BLaER1 (cell line): ENCODE results near the gene OGDHL.
"Not testable (repeated sequence)": the region's sequence is repeated elsewhere in the genome, so short reads cannot be mapped to it uniquely, and the experiment has no call there.

Experiments
- H3K27ac ChIP-seq: shearing (Covaris generic); formaldehyde crosslinking; 2 replicates; pipeline ENCODE4 v1.8.1; 2022
- H3K27me3 ChIP-seq: shearing (Covaris generic); formaldehyde crosslinking; 2 replicates; pipeline ENCODE4 v1.8.1; 2022
- H3K36me3 ChIP-seq: shearing (Covaris generic); formaldehyde crosslinking; 2 replicates; pipeline ENCODE4 v1.8.1; 2022
- H3K4me1 ChIP-seq: shearing (Covaris generic); formaldehyde crosslinking; 2 replicates; pipeline ENCODE4 v1.8.1; 2022
- H3K4me2 ChIP-seq: shearing (Covaris generic); formaldehyde crosslinking; 2 replicates; pipeline ENCODE4 v1.8.1; 2022
- H3K4me3 ChIP-seq: shearing (Covaris generic); formaldehyde crosslinking; 2 replicates; pipeline ENCODE4 v1.8.1; 2022
- H3K9ac ChIP-seq: shearing (Covaris generic); formaldehyde crosslinking; 2 replicates; pipeline ENCODE4 v1.8.1; 2022
- H3K9me3 ChIP-seq: shearing (Covaris generic); formaldehyde crosslinking; 2 replicates; pipeline ENCODE4 v1.8.1; 2022
- H4K20me1 ChIP-seq: shearing (Covaris generic); formaldehyde crosslinking; 2 replicates; pipeline ENCODE4 v1.8.1; 2022
- Cebpa-rat ChIP-seq: shearing (Covaris generic); IDR thresholded peaks from 2 replicates; pipeline ENCODE4 v1.8.1; 2022

OGDHL gene

GRCh38 chr10:49726593-49726992, 35.5 kb downstream of the OGDHL start:
- H4K20me1 ChIP-seq, result no peaks in the 10 kb centered on the region
- no peaks in the 10 kb centered on the region for H3K4me1 ChIP-seq
- H3K36me3 ChIP-seq, result no peaks in the 10 kb centered on the region
- H3K27me3 ChIP-seq, result no peaks in the 10 kb centered on the region
- TF ChIP-seq Cebpa-rat, result no peak
- no peak overlapping the region for H3K4me2 ChIP-seq
- H3K9me3 ChIP-seq, result peaks cover 17% of the 10 kb centered on the region; the same call in 1 of the 2 replicates
- H3K4me3 ChIP-seq, result no peak overlapping the region
- H3K27ac ChIP-seq, result no peak overlapping the region
- no peak overlapping the region for H3K9ac ChIP-seq

- H3K27ac ChIP-seq, H3K36me3 ChIP-seq, H3K9ac ChIP-seq, H3K4me3 ChIP-seq, H3K27me3 ChIP-seq, H3K4me2 ChIP-seq, H3K4me1 ChIP-seq, H4K20me1 ChIP-seq: not testable (repeated sequence)
- peaks cover 19% of the 10 kb centered on the region for H3K9me3 ChIP-seq
Observed at GRCh38 chr10:49715157-49715556, 47.0 kb downstream of the OGDHL start.

GRCh38 chr10:49713266-49713665, 48.9 kb downstream of the OGDHL start:
- Histone ChIP-seq H3K9ac (no peak overlapping the region), H3K9me3 (peaks cover 19% of the 10 kb centered on the region), H3K4me2 (no peak overlapping the region), H3K27me3 (no peaks in the 10 kb centered on the region), H3K36me3 (no peaks in the 10 kb centered on the region), H3K4me1 (no peaks in the 10 kb centered on the region), H3K27ac (no peak overlapping the region), H3K4me3 (no peak overlapping the region), H4K20me1 (no peaks in the 10 kb centered on the region)
- TF ChIP-seq Cebpa-rat, result no peak

- Histone ChIP-seq H3K36me3 (no peaks in the 10 kb centered on the region), H3K4me3 (no peak overlapping the region), H3K27me3 (no peaks in the 10 kb centered on the region), H4K20me1 (no peaks in the 10 kb centered on the region), H3K4me1 (no peaks in the 10 kb centered on the region), H3K9me3 (peaks cover 19% of the 10 kb centered on the region), H3K9ac (no peak overlapping the region), H3K4me2 (no peak overlapping the region), H3K27ac (no peak overlapping the region)
- TF ChIP-seq Cebpa-rat, result no peak
Observed at GRCh38 chr10:49711481-49711880, 50.6 kb downstream of the OGDHL start.

GRCh38 chr10:49710966-49711365, 51.2 kb downstream of the OGDHL start:
- Histone ChIP-seq H3K9ac (no peak overlapping the region), H4K20me1 (no peaks in the 10 kb centered on the region), H3K9me3 (peaks cover 21% of the 10 kb centered on the region), H3K27me3 (no peaks in the 10 kb centered on the region), H3K4me1 (no peaks in the 10 kb centered on the region), H3K4me3 (no peak overlapping the region), H3K36me3 (no peaks in the 10 kb centered on the region), H3K4me2 (no peak overlapping the region), H3K27ac (no peak overlapping the region)
- TF ChIP-seq Cebpa-rat, result no peak

GRCh38 chr10:49709934-49710333, 52.2 kb downstream of the OGDHL start:
- Histone ChIP-seq H4K20me1 (no peaks in the 10 kb centered on the region), H3K27ac (no peak overlapping the region), H3K9me3 (peaks cover 28% of the 10 kb centered on the region), H3K4me3 (no peak overlapping the region), H3K27me3 (no peaks in the 10 kb centered on the region), H3K9ac (no peak overlapping the region), H3K4me2 (no peak overlapping the region), H3K36me3 (no peaks in the 10 kb centered on the region), H3K4me1 (no peaks in the 10 kb centered on the region)
- TF ChIP-seq Cebpa-rat, result no peak

GRCh38 chr10:49707585-49707984, 54.5 kb downstream of the OGDHL start:
- Histone ChIP-seq H3K27ac (no peak overlapping the region), H3K4me2 (no peak overlapping the region), H3K36me3 (no peaks in the 10 kb centered on the region), H3K9ac (no peak overlapping the region), H3K4me3 (no peak overlapping the region), H3K27me3 (no peaks in the 10 kb centered on the region), H4K20me1 (no peaks in the 10 kb centered on the region), H3K4me1 (no peaks in the 10 kb centered on the region), H3K9me3 (peaks cover 13% of the 10 kb centered on the region)
- TF ChIP-seq Cebpa-rat, result no peak

- Histone ChIP-seq H3K9ac (no peak overlapping the region), H3K27me3 (no peaks in the 10 kb centered on the region), H3K4me3 (no peak overlapping the region), H4K20me1 (no peaks in the 10 kb centered on the region), H3K27ac (no peak overlapping the region), H3K4me2 (no peak overlapping the region), H3K4me1 (no peaks in the 10 kb centered on the region), H3K36me3 (no peaks in the 10 kb centered on the region), H3K9me3 (peaks cover 10% of the 10 kb centered on the region)
- no peak for TF ChIP-seq Cebpa-rat
Observed at GRCh38 chr10:49700997-49701396, 61.1 kb downstream of the OGDHL start.

GRCh38 chr10:49700211-49700610, 61.9 kb downstream of the OGDHL start:
- Histone ChIP-seq H3K9me3 (peaks cover 4% of the 10 kb centered on the region), H3K4me3 (no peak overlapping the region), H3K36me3 (no peaks in the 10 kb centered on the region), H3K4me2 (no peak overlapping the region), H4K20me1 (no peaks in the 10 kb centered on the region), H3K4me1 (no peaks in the 10 kb centered on the region), H3K27ac (no peak overlapping the region), H3K9ac (no peak overlapping the region), H3K27me3 (no peaks in the 10 kb centered on the region)
- no peak for TF ChIP-seq Cebpa-rat

- Histone ChIP-seq H3K9ac (no peak overlapping the region), H3K4me1 (no peaks in the 10 kb centered on the region), H3K4me2 (no peak overlapping the region), H3K27ac (no peak overlapping the region), H3K36me3 (no peaks in the 10 kb centered on the region), H3K27me3 (no peaks in the 10 kb centered on the region), H3K9me3 (peaks cover under 1% of the 10 kb centered on the region; the same call in 1 of the 2 replicates), H4K20me1 (no peaks in the 10 kb centered on the region), H3K4me3 (no peak overlapping the region)
- TF ChIP-seq Cebpa-rat, result no peak
Observed at GRCh38 chr10:49698679-49699078, 63.4 kb downstream of the OGDHL start.

GRCh38 chr10:49696311-49696710, 65.8 kb downstream of the OGDHL start:
- Histone ChIP-seq H3K4me3 (no peak overlapping the region), H3K4me1 (no peaks in the 10 kb centered on the region), H3K4me2 (no peak overlapping the region), H3K9ac (no peak overlapping the region), H3K27me3 (no peaks in the 10 kb centered on the region), H3K27ac (no peak overlapping the region), H3K9me3 (peaks cover 7% of the 10 kb centered on the region), H3K36me3 (no peaks in the 10 kb centered on the region), H4K20me1 (no peaks in the 10 kb centered on the region)
- TF ChIP-seq Cebpa-rat, result no peak
